Activated T-cell treated with anti-CD3 and anti-CD28 coated beads, Interleukin-2, amount 50 U/mL, for 1 hour (primary cell): Measurements from ENCODE around the gene ZBTB5.
"Not testable (repeated sequence)": the region's sequence is repeated elsewhere in the genome, so short reads cannot be mapped to it uniquely, and the experiment has no call there.

ENCODE experiments used
- DNase-seq: peaks from one replicate; pipeline ENCODE4 v3.0.0-alpha.2; 2020

Gene ZBTB5

DNA sequence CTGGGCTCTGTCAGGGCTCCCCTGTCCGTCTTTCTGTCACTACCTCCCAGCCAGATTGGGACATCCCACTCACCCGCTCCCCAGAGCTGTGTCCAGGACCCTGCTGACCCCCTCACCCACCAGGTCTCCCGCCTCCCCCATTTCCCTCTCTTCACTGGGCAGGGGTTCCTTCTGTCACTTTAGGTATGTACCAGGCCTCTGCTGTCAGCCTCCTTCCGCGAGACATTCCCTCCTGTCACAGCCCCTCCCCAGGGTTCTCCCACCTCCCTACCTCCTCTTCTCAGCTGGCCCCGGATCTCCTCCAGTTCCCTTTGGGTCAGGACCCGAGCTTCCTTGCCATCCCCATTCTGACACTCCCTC lies 21.0 kb upstream of the ZBTB5 start:
- DNase-seq = no peak

DNA sequence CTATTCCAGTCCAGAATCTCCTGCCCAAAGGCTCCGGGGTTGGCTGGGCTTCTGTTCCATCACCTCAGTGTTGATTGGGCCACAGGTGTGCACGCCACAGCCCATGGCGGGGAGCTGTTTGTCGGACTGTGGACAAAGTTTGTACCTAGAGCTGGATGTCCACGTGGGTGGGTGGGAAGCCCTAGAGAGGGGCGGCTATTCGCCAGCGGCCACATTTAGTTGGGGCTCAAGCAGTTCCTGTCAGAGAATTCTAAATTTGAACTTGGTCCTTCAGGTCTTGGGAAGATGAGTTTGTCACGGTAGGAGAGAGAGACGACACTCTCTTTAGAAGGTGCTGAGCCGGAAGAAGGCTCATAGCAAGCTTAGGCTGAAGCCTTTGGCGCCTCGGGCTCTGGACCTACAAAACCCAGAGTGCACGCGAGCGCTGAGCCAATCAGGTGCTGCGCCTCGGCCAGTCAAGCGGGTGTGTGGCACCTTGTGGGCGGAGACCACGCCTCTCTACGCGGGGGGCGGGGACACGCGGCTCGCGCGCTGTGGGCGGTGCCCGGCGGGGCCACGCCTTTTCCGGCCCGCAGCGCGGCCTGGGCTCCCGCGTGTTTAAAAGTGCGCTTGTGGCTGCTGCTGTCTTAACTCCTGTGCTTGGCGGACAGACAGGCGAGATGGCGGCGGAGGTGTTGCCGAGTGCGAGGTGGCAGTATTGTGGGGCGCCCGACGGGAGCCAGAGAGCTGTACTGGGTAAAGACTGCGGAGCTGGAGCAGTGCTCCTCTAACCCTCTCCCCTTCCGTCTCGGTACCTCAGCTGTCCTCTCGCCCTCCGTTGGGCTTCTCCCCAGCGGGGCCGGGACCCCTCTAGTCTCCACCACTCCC lies 20.4 kb upstream of the ZBTB5 start, which contains the start of gene POLR1E:
Gene POLR1E, plus strand, starts transcription at position 560 of the 867 bp plus-strand sequence. Its CDS starts 100 bp downstream, at position 660.
- DNase-seq = peak; percentile 99

DNA sequence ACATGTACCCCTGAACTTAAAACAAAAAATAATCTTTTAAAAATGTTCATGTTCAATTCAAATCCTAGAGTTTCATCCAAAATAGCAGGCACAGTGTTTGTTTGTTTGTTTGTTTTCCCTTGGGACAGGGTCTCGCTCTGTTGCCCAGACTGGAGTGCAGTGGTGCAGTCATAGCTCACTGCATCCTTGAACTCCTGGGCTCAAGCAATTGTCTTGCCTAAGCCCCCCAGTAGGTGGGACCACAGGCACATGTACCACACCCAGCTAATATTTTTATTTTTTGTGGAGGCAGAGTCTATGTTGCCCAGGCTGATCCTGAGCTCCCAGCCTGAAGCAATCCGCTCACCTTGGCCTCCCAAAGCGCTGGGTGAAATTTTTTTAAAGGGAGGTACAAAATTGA lies 15.5 kb upstream of the ZBTB5 start:
- DNase-seq = no peak

DNA sequence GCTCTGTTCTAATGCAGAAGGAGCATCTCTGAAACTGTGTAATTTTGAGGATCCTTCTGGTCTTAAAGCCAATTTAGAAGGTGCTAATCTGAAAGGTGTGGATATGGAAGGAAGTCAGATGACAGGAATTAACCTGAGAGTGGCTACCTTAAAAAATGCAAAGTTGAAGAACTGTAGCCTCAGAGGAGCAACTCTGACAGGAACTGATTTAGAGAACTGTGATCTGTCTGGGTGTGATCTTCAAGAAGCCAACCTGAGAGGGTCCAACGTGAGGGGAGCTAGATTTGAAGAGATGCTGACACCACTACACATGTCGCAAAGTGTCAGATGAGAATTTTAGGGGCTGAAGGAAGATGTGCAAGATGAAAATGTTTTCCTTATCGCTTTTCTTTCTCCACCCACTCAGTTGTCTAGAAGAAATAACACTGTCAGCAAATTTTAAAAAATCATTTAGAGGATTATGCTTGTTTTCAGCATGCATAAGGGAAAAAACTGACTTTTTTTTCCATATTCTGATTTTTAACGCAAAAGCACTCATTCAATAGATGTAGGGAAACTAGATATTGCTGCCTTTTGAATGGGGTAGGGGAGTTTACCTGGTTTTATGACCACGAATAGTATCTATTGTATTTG lies 12.9 kb upstream of the ZBTB5 start:
- DNase-seq = not testable (repeated sequence)

DNA sequence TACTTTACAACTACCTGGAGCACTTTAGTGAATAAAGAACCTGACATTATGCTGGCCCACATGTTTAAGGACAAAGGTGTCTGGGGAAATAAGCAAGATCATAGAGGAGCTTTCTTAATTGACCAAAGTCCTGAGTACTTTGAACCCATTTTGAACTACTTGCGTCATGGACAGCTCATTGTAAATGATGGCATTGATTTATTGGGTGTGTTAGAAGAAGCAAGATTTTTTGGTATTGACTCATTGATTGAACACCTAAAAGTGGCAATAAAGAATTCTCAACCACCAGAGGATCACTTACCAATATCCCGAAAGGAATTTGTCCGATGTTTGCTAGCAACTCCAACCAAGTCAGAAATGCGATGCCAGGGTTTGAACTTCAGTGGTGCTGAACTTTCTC lies 12.2 kb upstream of the ZBTB5 start:
- DNase-seq = not testable (repeated sequence)

DNA sequence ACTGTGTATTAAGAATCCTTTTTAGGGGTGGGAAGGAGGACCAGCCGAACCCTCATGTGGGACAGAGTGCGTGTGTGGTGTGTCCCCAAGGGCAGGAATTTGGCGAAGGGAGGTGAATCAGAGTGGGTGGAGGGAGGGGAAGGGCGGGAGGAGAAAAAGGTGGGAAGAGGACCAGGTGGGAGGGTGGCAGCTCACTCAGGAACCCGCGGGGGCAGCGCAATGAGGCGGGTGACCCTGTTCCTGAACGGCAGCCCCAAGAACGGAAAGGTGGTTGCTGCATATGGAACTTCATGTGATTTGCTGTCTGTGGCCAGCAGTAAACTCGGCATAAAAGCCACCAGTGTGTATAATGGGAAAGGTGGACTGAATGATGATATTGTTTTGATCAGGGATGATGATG lies 11.7 kb upstream of the ZBTB5 start:
- DNase-seq = no peak

DNA sequence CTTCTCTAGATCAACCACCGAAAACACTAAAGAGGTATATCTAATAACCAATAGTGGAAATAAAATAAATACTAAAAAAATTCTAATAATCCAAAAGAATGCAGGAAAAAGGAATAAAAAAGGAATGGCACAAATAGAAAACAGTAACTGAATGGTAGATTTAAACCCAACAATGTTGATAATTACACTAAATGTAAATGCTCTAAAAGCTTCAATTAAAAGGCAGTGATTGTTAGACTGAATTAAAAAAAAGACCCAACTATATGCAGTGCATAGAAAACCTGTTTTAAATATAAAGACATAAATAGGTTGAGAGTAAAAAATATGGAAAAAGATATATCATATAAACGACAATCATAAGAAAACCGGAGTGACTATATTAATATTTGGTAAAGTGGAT lies 9.2 kb upstream of the ZBTB5 start:
- no peak for DNase-seq

DNA sequence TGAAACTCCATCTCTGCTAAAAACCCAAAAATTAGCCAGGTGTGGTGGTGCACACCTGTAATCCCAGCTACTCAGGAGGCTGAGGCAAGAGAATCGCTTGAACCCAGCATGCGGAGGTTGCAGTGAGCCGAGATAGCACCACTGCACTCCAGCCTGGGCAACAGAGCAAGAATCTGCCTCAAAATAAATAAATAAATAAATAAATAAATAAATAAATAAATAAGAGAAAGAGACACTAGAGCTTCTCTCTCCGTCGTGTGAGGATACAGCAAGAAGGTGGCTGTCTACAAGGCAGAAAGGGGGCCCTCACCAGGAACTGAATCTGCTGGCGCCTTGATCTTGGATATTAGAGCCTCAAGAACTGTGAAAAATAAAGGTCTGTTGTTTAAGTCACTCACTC lies 8.7 kb upstream of the ZBTB5 start:
- not testable (repeated sequence) for DNase-seq

DNA sequence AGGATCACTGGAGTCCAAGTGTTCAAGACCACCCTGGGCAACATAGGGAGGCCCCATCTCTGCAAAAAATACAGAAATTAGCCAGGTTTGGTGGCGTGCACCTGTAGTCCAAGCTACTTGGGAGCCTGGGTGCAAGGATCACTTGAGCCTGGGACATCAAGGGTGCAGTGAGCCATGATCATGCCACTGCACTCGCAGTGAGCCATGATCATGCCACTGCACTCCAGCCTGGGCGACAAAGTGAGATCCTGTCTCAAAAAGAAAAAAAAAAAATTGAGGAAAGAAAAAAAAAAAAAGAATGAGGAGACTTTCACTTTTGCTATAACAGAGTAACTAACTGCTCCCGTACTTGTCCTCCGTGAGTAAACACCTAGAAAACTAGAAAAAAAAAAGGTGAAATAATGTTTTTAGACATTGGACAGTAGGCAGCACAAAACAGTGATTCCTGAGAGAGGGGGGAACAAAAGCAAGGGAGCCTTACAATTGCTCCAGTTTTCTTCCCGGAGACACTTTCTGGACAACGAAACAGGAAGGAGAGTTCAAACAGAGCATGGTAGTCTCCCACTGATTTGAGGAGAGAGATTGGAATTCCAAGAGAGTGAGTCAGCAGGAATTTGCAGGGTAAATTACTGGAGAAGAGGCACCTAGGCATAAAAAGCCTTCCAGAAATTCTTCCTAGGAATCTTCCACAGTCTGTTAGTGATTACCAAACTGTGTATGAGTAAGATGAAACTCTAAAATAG lies 6.9 kb upstream of the ZBTB5 start:
- DNase-seq = no peak

DNA sequence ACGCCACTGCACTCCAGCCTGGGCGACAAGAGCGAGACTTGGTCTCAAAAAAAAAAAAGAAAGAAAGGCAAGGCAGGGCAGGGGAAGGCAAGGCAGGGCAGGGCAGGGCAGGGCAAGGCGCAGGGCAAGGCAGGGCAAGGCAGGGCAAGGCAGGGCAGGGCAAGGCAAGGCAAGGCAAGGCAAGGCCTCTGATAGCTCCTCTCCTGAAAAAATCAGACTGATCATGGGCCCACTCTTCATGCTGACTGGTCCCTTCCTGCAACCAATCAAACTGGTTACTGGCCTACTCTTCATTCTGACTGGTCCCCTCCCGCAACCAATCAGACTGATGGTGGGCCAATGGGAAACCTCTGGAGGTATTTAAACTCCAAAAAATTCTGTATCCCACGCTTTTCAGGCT lies 3.4 kb upstream of the ZBTB5 start:
- no peak for DNase-seq

DNA sequence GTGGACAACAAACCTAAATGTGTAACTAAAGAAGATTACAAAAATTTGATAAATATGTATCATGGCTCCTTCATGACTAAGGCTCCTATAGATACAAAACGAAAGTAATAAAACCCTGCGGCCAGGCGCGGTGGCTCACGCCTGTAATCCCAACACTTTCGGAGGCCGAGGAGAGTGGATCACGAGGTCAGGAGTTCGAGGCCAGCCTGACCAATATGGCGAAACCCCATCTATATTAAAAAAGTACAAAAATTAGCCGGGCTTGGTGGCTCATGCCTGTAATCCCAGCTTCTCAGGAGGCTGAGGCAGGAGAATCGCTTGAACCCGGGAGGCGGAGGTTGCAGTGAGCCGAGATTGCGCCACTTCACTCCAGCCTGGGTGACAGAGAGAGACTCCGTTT lies 2.3 kb upstream of the ZBTB5 start:
- not testable (repeated sequence) for DNase-seq

DNA sequence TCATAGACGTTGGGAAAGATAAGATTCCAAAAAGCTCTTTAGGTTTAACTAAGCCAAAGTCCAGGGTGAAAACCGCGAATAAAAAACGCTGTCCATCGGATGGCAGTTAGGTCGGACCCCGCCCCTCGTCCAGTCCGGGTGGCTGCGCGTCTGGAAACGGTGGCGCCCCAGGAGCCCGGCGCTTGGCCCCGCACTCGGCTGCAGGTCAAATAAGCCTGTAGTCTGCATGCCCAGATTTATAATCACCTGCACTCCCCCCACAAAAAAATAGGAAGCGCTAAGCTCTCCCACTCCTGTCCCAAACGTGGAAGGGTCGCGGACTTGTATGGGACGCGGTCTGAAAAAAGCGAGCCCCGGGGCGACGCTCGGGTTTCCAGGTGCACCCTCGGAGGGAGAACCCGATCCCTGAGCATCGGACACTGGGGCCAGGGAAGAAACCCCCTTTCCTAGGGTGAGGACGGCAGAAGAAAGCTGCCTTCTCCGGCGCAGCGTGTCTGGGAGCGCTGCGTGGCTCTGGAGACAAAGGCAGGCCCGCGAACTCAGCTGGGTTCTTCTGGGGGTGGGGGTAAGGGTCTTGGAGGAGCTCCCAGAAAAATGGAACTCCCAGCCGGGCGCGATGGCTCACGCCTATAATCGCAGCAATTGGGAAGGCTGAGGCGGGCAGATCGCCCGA lies 923 bp upstream of the ZBTB5 start:
- DNase-seq = peak; percentile 35

DNA sequence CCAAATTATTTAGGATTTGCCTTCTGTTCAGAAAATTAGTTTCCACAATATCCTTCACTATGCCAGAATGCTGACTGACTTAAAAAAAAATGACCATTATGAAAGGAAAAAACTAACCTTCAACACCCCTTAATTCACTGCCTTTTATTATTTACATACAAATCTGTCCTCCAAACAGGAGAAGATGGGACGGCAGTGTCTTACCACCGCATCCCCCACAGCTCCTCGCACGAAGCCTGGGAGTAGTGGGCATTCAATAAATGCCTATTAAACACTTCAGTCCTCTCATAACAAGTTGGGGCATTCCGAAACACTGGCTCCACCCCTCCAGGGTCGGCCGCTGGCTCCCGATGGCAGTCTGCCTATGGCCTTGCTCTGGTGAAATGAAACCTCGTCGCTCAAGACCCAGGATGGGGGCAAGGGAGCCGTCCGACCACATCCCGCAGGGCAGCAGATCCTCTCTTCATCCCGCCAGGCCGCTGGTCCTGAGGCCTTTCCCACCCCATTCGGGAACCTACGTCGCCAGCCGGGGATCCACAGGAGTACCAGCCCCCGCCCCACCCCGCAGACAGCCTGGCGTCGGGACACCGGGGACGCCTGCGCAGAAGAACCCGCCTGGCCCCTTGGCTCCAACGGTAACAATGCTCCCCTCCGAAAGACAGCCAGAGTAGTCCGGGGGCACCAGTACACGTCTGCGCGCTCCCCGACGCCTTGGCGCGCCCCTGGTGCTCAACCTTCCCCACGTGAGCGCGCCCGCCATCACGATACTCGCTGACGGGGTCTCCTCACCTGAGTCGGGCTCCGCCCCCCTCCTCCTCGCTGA lies 613 bp downstream of the ZBTB5 start:
- DNase-seq = no peak

DNA sequence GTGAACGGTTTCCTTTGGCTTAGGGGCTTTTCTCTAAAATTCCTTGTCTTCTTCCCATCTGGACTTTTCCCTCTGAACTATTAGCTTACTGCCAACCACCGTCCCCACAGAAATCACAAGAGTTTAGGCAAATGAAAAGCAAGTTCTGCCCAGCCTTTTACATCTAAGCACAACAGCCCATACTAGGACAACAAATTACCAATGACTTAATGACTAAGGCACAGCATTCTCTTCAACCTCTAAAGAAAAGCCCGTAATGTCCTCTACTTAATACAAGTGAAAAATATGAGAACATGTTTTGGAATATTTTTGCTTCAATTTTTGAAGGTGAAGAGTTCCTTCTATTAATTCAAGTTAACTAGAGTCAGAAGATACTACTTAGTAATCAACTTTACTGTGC lies 1.2 kb downstream of the ZBTB5 start:
- no peak for DNase-seq

DNA sequence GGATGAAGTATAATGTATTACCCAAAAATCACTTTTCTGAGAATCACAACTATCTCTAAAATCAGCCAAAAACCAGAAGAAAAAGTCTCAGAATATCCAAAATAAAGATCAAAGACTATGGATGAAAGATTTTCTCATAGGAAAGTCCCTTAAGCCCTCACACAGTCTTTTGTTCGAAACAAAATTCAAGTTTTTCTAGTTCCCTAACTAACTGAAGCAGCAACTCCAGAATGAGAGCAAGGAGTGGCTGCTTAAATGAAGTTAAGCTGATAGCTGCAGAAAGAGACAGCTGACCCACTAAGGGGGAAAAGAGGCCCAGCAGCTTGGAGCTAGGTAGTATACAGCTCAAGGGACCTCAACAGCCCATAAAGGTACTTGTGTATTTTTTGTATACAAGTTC lies 8.4 kb downstream of the ZBTB5 start:
- DNase-seq = no peak

DNA sequence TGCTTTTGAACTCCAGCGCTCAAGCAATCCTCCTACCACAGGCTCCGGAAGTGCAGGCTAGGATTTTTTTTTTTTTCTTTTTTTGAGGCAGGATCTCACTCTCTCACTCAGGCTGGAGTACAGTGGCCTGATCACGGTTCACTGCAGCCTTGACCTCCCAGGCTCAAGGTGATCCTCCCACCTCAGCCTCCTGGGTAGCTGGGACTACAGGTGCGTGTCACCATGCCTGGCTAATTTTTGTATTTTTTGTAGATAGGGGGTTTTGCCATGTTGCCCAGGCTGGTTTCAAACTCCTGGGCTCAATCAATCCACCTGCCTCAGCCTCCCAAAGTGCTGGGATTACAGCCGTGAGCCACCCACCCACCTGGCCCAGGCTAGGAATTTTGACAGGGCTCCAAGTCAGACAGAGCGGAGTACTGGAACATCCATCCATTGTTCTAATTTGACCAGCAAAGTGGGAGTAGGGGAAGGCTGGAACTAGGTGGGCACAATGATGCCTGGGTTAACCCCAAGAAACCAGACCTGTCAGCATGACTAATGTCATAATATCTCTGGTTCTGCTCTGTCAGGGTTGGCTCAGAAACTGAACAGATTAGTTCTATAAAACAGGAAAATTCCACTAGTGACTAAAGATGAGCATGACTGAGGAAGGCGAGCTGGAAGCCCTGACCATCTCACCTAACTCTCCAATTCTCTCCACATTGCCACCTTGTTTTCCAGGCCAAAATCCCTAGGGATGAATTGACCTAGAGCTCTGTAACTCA lies 9.2 kb downstream of the ZBTB5 start:
- no peak for DNase-seq

DNA sequence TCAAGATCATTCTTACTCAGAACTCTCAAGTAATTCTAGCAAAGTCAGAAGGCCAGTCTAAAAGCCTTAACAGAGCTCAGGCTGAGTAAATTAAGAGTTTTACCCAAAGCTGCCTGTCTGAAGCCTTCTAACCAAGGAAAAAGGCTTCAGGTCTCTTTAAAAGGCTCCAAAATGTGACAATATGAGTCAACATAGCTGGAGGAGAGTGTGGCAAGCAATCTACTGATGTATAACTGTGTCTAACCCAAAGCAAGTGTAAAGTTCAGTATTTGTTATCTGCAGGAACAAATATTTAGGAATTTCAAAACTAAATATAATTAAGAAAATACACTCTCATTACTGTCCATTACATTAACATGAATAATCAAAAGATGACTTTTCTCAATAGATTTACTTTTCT lies 11.0 kb downstream of the ZBTB5 start:
- no peak for DNase-seq

DNA sequence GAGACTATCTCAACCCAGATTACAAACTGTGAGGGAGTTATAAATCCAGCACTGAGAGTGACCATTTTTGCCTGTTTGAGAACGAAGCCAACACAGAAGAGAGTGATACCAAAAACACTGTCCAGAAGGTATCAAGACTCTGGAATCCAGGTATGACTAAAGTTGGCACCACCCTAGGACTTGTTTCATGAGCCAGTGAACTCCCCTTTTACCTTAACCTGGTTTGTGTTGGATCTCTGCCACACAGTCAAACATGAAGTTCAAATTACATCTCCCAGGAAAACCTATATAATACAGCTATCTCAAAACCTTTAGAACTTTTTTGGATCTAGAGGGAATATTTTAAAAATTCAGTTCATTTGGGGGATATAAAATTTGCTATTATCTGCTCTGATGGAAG lies 11.4 kb downstream of the ZBTB5 start:
- DNase-seq = no peak

DNA sequence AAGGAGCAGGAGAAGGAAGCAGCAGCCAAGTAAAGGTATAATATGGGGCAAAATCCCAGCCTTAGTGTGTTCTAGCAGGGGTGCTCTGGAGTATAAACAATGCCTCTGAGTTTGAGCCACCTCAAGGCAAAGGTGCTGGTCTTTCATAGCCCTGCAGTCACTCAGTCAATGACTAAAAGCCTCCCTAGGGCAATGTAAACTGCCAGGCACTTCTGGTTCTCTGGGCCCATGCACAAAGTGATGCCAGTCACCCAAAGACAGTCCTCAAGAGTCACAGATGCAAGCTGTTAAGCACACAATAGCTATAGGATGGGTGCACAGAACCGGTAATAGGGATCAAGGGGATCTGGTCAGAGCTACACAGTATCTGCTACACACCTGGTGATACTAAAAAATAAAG lies 12.6 kb downstream of the ZBTB5 start:
- DNase-seq = no peak

DNA sequence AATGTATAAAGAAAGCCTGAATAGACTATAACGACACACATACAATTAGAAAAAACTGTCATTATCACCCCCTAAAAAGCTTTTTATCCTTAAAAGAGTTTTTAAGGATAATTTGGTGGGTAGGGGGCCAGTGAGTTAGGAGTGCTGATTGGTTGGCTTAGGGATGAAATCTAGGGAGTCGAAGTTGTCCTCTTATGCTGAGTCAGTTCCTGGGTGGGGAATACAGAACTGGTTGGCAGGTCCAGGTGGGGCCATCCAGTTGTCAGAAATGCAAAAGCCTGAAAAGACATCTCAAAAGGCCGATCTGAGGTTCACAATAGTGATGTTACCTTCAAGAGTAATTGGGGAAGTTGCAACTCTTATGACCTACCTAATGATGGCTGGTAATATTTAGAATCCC lies 13.6 kb downstream of the ZBTB5 start:
- no peak for DNase-seq

DNA sequence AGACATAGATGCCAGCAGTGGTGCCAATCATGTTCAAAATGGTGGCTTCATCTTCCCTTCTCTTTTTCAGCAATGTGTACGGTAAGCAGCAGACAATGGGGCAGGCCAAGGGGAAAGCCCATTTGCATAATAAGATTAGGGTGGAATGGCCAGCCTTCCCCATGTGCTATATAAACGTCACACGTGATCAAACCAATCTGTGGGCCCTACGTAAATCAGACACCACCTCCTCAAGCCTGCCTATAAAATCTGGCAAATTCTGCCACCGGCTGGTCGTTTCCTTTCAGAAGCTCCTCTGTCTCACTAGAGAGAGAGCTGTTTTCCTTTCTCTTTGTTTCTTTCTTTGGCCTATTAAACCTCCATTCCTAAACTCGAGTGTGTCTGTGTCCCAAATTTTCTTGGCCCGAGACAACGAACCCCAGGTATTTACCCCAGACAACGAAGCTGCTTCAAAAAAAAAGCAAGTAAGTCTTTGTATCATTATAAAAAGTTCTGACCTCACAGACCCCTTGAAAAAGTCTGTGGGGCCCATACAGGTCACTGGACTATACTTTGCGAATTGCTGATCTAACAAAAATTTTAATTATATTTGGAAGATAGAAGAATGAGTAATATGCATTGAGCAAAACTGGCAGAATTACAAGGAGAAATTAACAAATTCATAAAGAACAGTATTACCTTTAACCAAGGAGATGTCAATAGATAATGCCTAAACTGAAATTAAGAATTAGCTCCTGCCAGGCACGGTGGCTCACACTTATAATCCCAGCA lies 15.2 kb downstream of the ZBTB5 start:
- no peak for DNase-seq
